Sigmoid colon (tissue), 4 donors: Measurements from ENCODE around the gene STXBP2.

ENCODE experiments used
- CTCF ChIP-seq, 4 experiments: fragments of 450-650 bp in 3 of 4; fragments of 200-600 bp in 1 of 4; IDR thresholded peaks; one replicate each; pipeline ENCODE4 v1.5.1; 2016 to 2019; ENCODE audit warnings: antibody characterized with exemption in 4 of 4, mild to moderate bottlenecking in 3 of 4, moderate library complexity in 2 of 4
- EP300 ChIP-seq, 4 donors: sonication (generic); formaldehyde crosslinking; IDR thresholded peaks; one replicate each; pipeline ENCODE4 v1.6.1; 2017; ENCODE audit warnings: antibody characterized with exemption in 4 of 4
- POLR2AphosphoS5 ChIP-seq, 4 donors: sonication (generic); formaldehyde crosslinking; IDR thresholded peaks; one replicate each; pipeline ENCODE4 v1.6.1; 2017; ENCODE audit warnings: antibody characterized with exemption in 4 of 4

GRCh38 chr19:7687177-7687576 lies 50.3 kb downstream of the STXBP2 start:
- TF ChIP-seq EP300 (IDR thresholded peaks at IDR 0.05) = no peak
- no peak for TF ChIP-seq CTCF (IDR thresholded peaks at IDR 0.05)
- no peak for TF ChIP-seq POLR2AphosphoS5 (IDR thresholded peaks at IDR 0.05)
